ENCODE data around the gene ZSWIM7. TPM values are rescaled to one million over a fixed set of nuclear protein-coding genes. Genes with fewer than 3 reads are reported as not detected.

The ZSWIM7 gene
- total RNA-seq, 1 experiment from 2014 or later: 37.8 TPM

DNA sequence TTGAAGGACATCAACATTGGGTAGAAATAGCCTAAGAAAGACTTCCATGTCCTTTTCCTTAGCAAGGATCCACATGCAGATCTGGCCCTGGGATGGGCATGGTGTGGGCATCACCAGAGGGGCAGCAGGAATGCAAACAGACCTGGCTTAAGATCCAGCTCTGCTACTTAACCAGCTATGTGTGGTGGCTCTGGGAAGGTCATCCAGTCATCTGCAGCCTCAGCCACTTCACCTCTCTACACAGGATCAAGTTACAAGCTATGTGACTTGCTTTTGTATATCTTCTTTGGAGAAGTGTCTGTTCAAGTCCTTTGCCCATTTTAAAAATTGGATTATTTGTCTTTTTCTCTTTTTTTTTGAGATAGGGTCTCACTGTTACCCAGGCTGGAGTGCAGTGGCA, 68.1 kb downstream of the ZSWIM7 start:
- no peak overlapping the region for H3K27ac Mint-ChIP-seq
- no peak for DNase-seq
- Histone ChIP-seq H3K79me2 (ENCODE audit: insufficient read depth, low read length) (no peaks in the 10 kb centered on the region), H3K27ac (ENCODE audit: insufficient read length, low read depth, low read length) (no peak overlapping the region), H3K27me3 (ENCODE audit: insufficient read depth, low read length) (no peaks in the 10 kb centered on the region), H4K5ac (ENCODE audit: insufficient read length, low read depth, low read length) (no peak overlapping the region), H4K91ac (ENCODE audit: insufficient read length, low read depth, low read length) (no peak overlapping the region), H3K4me1 (ENCODE audit: insufficient read depth, low read length) (no peaks in the 10 kb centered on the region), H3K4me2 (ENCODE audit: insufficient read depth, insufficient read length, low read length) (no peak overlapping the region), H3K9me3 (ENCODE audit: control insufficient read depth, low read depth, low read length) (no peaks in the 10 kb centered on the region), H2BK15ac (ENCODE audit: low read depth, low read length) (no peak overlapping the region), H3K18ac (ENCODE audit: insufficient read length, low read depth, low read length) (no peak overlapping the region), H3K14ac (ENCODE audit: insufficient read depth, low read length) (no peak overlapping the region), H2BK20ac (ENCODE audit: low read depth, low read length, poor library complexity, severe bottlenecking) (no peak overlapping the region), H3K23ac (ENCODE audit: insufficient read length, low read depth, low read length) (no peak overlapping the region), H3K9ac (ENCODE audit: extremely low read depth, insufficient read length, low read length) (no peak overlapping the region), H3T11ph (ENCODE audit: low read length) (no peak overlapping the region), H3K56ac (ENCODE audit: insufficient read length, low read depth, low read length) (no peak overlapping the region), H3K23me2 (ENCODE audit: insufficient read length, low read depth, low read length, poor library complexity, severe bottlenecking) (no peaks in the 10 kb centered on the region), H4K20me1 (ENCODE audit: control insufficient read depth, insufficient read depth, insufficient read length) (no peaks in the 10 kb centered on the region), H2BK5ac (ENCODE audit: insufficient read length, low read length) (no peak overlapping the region), H4K8ac (replicated peaks; ENCODE audit: insufficient read length, low read depth, low read length) (no peak overlapping the region), H2AK5ac (ENCODE audit: insufficient read length, low read length) (no peak overlapping the region), H2BK120ac (ENCODE audit: low read depth, low read length, poor library complexity, severe bottlenecking) (no peak overlapping the region), H2BK12ac (ENCODE audit: insufficient read length, low read depth, low read length) (no peak overlapping the region), H2AFZ (ENCODE audit: low read length) (no peak overlapping the region), H3K79me1 (ENCODE audit: insufficient read depth, low read depth, low read length, poor library complexity, severe bottlenecking) (no peaks in the 10 kb centered on the region), H3K4ac (ENCODE audit: low read depth, low read length) (no peak overlapping the region)
- no peak overlapping the region for H3K4me3 Mint-ChIP-seq
- H3K9me3 Mint-ChIP-seq: no peaks in the 10 kb centered on the region
- H3K36me3 Mint-ChIP-seq (ENCODE audit: insufficient read depth in 1 of 3, low read depth in 3 of 3): no peaks in the 10 kb centered on the region
- no peak for TF ChIP-seq CTCF (conservative IDR thresholded peaks at IDR 0.05)
- H3K27me3 Mint-ChIP-seq (ENCODE audit: low read depth): peaks cover 9% of the 10 kb centered on the region
- H3K4me1 Mint-ChIP-seq: peaks cover 8% of the 10 kb centered on the region in 2 experiments
